COR-L47 (cell line): ENCODE measurements around the gene ANKFY1.
"Not testable (repeated sequence)": the region's sequence is repeated elsewhere in the genome, so short reads cannot be mapped to it uniquely, and the experiment has no call there.

Source experiments
- DNase-seq: peaks from one replicate; lab custom pipeline; 2025; lab: John Stamatoyannopoulos, UW

Gene ANKFY1

GRCh38 chr17:4155980-4156620 lies 107.7 kb downstream of the ANKFY1 start:
- DNase-seq = no peak

- DNase-seq = no peak
These were observed 109.6 kb downstream of the ANKFY1 start for GRCh38 chr17:4154201-4154600.

- no peak for DNase-seq
These were observed 111.3 kb downstream of the ANKFY1 start for GRCh38 chr17:4152471-4152870.

- DNase-seq = no peak
These were observed 113.7 kb downstream of the ANKFY1 start for GRCh38 chr17:4150096-4150495.

GRCh38 chr17:4148611-4149308 lies 115.0 kb downstream of the ANKFY1 start:
- no peak for DNase-seq

GRCh38 chr17:4147751-4148310 lies 115.9 kb downstream of the ANKFY1 start:
- no peak for DNase-seq

GRCh38 chr17:4146641-4147040 lies 117.1 kb downstream of the ANKFY1 start:
- DNase-seq = no peak

GRCh38 chr17:4144422-4144747 lies 119.4 kb downstream of the ANKFY1 start:
- no peak for DNase-seq

- peak; percentile 66 for DNase-seq
These were observed 120.0 kb downstream of the ANKFY1 start for GRCh38 chr17:4143563-4144421.

GRCh38 chr17:4142107-4142900 lies 121.5 kb downstream of the ANKFY1 start:
- no peak for DNase-seq

- no peak for DNase-seq
These were observed 123.7 kb downstream of the ANKFY1 start for GRCh38 chr17:4140125-4140524.

GRCh38 chr17:4138906-4139526 lies 124.8 kb downstream of the ANKFY1 start:
- DNase-seq = not testable (repeated sequence)

GRCh38 chr17:4136373-4136772 lies 127.4 kb downstream of the ANKFY1 start:
- no peak for DNase-seq

- no peak for DNase-seq
These were observed 128.3 kb downstream of the ANKFY1 start for GRCh38 chr17:4135489-4135888.

- no peak for DNase-seq
These were observed 129.1 kb downstream of the ANKFY1 start for GRCh38 chr17:4134721-4135120.

- DNase-seq = no peak
These were observed 133.1 kb downstream of the ANKFY1 start for GRCh38 chr17:4130715-4131114.

GRCh38 chr17:4127555-4127954 lies 136.2 kb downstream of the ANKFY1 start:
- DNase-seq = no peak

- DNase-seq = no peak
These were observed 138.2 kb downstream of the ANKFY1 start for GRCh38 chr17:4125552-4125951.

- DNase-seq = no peak
These were observed 138.8 kb downstream of the ANKFY1 start for GRCh38 chr17:4124999-4125398.

- DNase-seq = no peak
These were observed 143.4 kb downstream of the ANKFY1 start for GRCh38 chr17:4120332-4120731.

GRCh38 chr17:4119299-4119698 lies 144.5 kb downstream of the ANKFY1 start:
- DNase-seq = no peak
